ENCODE data around the gene PRICKLE1. TPM values are rescaled to one million over a fixed set of nuclear protein-coding genes. Genes with fewer than 3 reads are reported as not detected.

The PRICKLE1 gene
- total and polyA plus RNA-seq, 9 of the 15 experiments (the other 6 are each of a cell fraction or from before 2014, with no cell fraction given), result 0.22 to 0.85 (median 0.31) TPM

DNA sequence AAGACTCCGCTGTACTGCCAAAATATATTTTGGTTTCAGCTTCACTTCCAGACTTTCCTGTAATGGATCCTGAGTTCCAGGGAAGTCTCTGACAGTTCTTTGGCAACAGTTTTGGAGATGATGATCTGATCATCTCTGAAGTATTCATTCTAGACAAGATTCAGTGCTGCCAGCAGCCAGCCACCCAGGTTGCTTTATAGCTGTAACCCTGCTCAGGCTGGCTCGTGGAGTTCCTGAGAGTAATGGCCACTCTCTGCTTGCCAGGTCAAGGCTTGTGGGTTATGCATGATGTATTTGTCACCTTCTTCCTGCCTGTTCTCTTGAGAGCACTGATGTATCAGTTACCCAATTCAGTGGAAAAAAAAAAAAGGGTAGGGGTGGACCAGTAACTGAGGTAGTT is 139.3 kb downstream of the PRICKLE1 start (continued):
- TF ChIP-seq RFX7 (CRISPR knock-in tag; IDR thresholded peaks at IDR 0.05), result no peak

DNA sequence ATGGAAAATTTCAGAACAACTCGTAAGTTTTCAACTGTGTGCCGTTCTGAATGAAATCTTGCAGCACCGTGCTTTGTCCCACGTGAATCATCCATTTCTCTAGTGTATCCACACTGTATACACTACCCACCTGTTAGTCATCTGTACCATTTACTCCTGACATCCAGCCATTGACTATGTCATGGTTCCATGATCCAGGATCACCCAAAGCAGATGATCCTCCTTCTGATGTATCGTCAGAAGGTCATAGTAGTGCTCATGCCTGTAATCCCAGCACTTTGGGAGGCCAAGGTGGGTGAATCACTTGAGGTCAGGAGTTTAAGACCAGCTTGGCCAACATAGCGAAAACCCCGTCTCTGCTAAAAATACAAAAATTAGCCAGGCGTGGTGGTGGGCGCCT is 140.7 kb downstream of the PRICKLE1 start:
- Histone ChIP-seq H3K9me1 (ENCODE audit: control insufficient read depth, insufficient read depth, low read length) (no peaks in the 10 kb centered on the region), H3K9me3 (replicated peaks; ENCODE audit: control insufficient read depth, insufficient read depth, low read depth, low read length) (no peaks in the 10 kb centered on the region), H3K27ac (ENCODE audit: extremely low read depth, low read depth, low read length) (no peak overlapping the region), H3K4me2 (ENCODE audit: insufficient read depth, low read length) (no peak overlapping the region), H3K27me3 (ENCODE audit: control insufficient read depth in 2 of 2, insufficient read depth in 2 of 2, low read length in 2 of 2) (no peaks in the 10 kb centered on the region), H3K79me2 (ENCODE audit: control insufficient read depth, insufficient read depth, low read length) (no peaks in the 10 kb centered on the region), H3K36me3 (ENCODE audit: control insufficient read depth, insufficient read depth, low read length) (peaks cover 23% of the 10 kb centered on the region; the same call in 2 of the 3 replicates), H3K4me1 (replicated peaks in 1 of 2; ENCODE audit: control insufficient read depth in 2 of 2, insufficient read depth in 2 of 2, low read length in 2 of 2) (peaks cover 4 to 18% of the 10 kb centered on the region in 2 experiments; a peak in 4 of 5 replicates), H2AFZ (ENCODE audit: low read depth, low read length) (no peak overlapping the region), H3K9ac (ENCODE audit: insufficient read depth in 1 of 2, low read depth in 2 of 2, low read length in 2 of 2) (no peak overlapping the region), H4K20me1 (replicated peaks; ENCODE audit: control insufficient read depth, insufficient read depth, low read length) (no peaks in the 10 kb centered on the region), H3K4me3 (no peak overlapping the region)
- in situ Hi-C loops (cut with MboI), result no loop called here
- 94% methylated on average over 9 of the region's 9 CpGs for WGBS (ENCODE audit: insufficient coverage, low coverage, missing lambda C conversion rate)
- intact Hi-C loops (cut with micrococcal nuclease), result no loop called here
- POLR2A ChIA-PET, result no interaction called here
- FAIRE-seq (no peak), DNase-seq (ENCODE audit: extremely low read depth in 1 of 4, low spot score in 3 of 4) (no peak), ATAC-seq (no peak)
- TF ChIP-seq HIVEP1 (CRISPR knock-in tag; IDR thresholded peaks at IDR 0.05) (no peak), BCOR (IDR thresholded peaks at IDR 0.05) (no peak), ETV6 (IDR thresholded peaks at IDR 0.05; ENCODE audit: borderline replicate concordance in 1 of 2, low read depth in 2 of 2, low read length in 1 of 2) (no peak), ETV6 (CRISPR knock-in tag; IDR thresholded peaks at IDR 0.05; ENCODE audit: borderline replicate concordance) (no peak), ARID2 (IDR thresholded peaks at IDR 0.05) (no peak), TEAD4 (IDR thresholded peaks at IDR 0.05; ENCODE audit: low read length) (no peak), TEAD4 (CRISPR knock-in tag; IDR thresholded peaks at IDR 0.05; ENCODE audit: borderline replicate concordance) (no peak), CEBPG (CRISPR knock-in tag; IDR thresholded peaks at IDR 0.05) (no peak), CEBPG (tag; conservative IDR thresholded peaks at IDR 0.05 in 1 of 2, IDR thresholded peaks at IDR 0.05 in 1 of 2) (no peak)
- TF ChIP-seq, protein P1, sequence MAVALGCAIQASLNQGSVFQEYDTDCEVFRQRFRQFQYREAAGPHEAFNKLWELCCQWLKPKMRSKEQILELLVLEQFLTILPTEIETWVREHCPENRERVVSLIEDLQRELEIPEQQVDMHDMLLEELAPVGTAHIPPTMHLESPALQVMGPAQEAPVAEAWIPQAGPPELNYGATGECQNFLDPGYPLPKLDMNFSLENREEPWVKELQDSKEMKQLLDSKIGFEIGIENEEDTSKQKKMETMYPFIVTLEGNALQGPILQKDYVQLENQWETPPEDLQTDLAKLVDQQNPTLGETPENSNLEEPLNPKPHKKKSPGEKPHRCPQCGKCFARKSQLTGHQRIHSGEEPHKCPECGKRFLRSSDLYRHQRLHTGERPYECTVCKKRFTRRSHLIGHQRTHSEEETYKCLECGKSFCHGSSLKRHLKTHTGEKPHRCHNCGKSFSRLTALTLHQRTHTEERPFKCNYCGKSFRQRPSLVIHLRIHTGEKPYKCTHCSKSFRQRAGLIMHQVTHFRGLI (CRISPR knock-in tag; IDR thresholded peaks at IDR 0.05), result no peak
- TF ChIP-seq, protein P2, sequence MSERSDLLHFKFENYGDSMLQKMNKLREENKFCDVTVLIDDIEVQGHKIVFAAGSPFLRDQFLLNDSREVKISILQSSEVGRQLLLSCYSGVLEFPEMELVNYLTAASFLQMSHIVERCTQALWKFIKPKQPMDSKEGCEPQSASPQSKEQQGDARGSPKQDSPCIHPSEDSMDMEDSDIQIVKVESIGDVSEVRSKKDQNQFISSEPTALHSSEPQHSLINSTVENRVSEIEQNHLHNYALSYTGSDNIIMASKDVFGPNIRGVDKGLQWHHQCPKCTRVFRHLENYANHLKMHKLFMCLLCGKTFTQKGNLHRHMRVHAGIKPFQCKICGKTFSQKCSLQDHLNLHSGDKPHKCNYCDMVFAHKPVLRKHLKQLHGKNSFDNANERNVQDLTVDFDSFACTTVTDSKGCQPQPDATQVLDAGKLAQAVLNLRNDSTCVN (CRISPR knock-in tag; IDR thresholded peaks at IDR 0.05), result no peak
- TF ChIP-seq, protein P3, sequence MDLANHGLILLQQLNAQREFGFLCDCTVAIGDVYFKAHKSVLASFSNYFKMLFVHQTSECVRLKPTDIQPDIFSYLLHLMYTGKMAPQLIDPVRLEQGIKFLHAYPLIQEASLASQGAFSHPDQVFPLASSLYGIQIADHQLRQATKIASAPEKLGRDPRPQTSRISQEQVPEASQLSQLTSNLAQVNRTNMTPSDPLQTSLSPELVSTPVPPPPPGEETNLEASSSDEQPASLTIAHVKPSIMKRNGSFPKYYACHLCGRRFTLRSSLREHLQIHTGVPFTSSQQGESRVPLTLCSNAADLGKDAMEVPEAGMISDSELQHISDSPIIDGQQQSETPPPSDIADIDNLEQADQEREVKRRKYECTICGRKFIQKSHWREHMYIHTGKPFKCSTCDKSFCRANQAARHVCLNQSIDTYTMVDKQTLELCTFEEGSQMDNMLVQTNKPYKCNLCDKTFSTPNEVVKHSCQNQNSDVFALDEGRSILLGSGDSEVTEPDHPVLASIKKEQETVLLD (IDR thresholded peaks at IDR 0.05), result no peak
- BruUV-seq (replicated peaks), result no TSS peak
- CTCF ChIA-PET (ENCODE audit: low intra/inter-chr PET ratio), result no interaction called here
